K562 (cell line): Measurements from ENCODE around the gene ACTN4. TPM values are rescaled to one million over a fixed set of nuclear protein-coding genes. Genes with fewer than 3 reads are reported as not detected.

ENCODE experiments used
- ATAC-seq: fragments of 200-7000 bp; cut with Tn5 transposase; 3 replicates; pipeline ENCODE4 v1.9.1; 2020; ENCODE audit warnings: moderate library complexity
- BruUV-seq: library from RNA; stranded (reverse); fragments of 400-500 nt; replicated peaks from 2 replicates; lab custom pipeline; 2021; lab: Mats Ljungman, UMichigan
- CTCF ChIA-PET: fragments of 300-600 bp; formaldehyde crosslinking; extraction: SDS; loops from one replicate; lab custom pipeline; 2021; ENCODE audit warnings: low intra/inter-chr PET ratio; lab: Yijun Ruan, JAX
- POLR2A ChIA-PET: fragments of 300-600, 350-650 bp; sonication (Branson Sonifier 250); formaldehyde crosslinking; extraction: SDS; loops from one replicate; lab custom pipeline; 2021; ENCODE audit warnings: antibody characterized with exemption, inconsistent platforms; lab: Yijun Ruan, JAX
- DNase-seq, 4 experiments: peaks; one replicate each; pipeline versions ENCODE4 v3.0.0 to v3.0.0-alpha.2; 2011 to 2018; ENCODE audit warnings: low spot score in 3 of 4, mixed read lengths in 3 of 4; ENCODE audit errors: extremely low read depth in 1 of 4
- FAIRE-seq: peaks from 2 replicates; lab custom pipeline; 2011; peaks lifted over from hg19 to GRCh38; lab: Jason Lieb, UNC
- H2AFZ ChIP-seq: 2 replicates; pipeline ENCODE4 v1.6.0; 2011; ENCODE audit warnings: low read depth, low read length, control low read depth, inconsistent platforms
- H3K27ac ChIP-seq: fragments of 200-600 bp; 3 replicates; pipeline ENCODE4 v1.8.0; 2011; ENCODE audit warnings: low read depth, mild to moderate bottlenecking, control low read depth, inconsistent platforms, low read length, moderate library complexity, mixed read lengths; ENCODE audit errors: extremely low read depth
- H3K27me3 ChIP-seq, 2 experiments: fragments of 300-600 bp in 1 of 2; 2 replicates in 1 of 2; 3 replicates in 1 of 2; pipeline versions ENCODE4 v1.6.0 to v1.8.0; 2011; ENCODE audit warnings: inconsistent platforms in 2 of 2, low read length in 2 of 2, mild to moderate bottlenecking in 1 of 2, mixed read lengths in 1 of 2, moderate library complexity in 1 of 2; ENCODE audit not compliant: control insufficient read depth in 2 of 2, insufficient read depth in 2 of 2
- H3K36me3 ChIP-seq: fragments of 300-600 bp; 3 replicates; pipeline ENCODE4 v1.8.0; 2011; ENCODE audit warnings: mild to moderate bottlenecking, low read length, inconsistent platforms; ENCODE audit not compliant: control insufficient read depth, insufficient read depth
- H3K4me1 ChIP-seq, 2 experiments: fragments of 200-600 bp in 1 of 2; replicated peaks in 1 of 2; 2 replicates in 1 of 2; 3 replicates in 1 of 2; pipeline versions ENCODE4 v1.5.1 to v1.8.0; 2011; ENCODE audit warnings: inconsistent platforms in 2 of 2, low read length in 2 of 2, mild to moderate bottlenecking in 1 of 2, mixed read lengths in 1 of 2, moderate library complexity in 1 of 2; ENCODE audit not compliant: control insufficient read depth in 2 of 2, insufficient read depth in 2 of 2
- H3K4me2 ChIP-seq: 2 replicates; pipeline ENCODE4 v1.6.1; 2011; ENCODE audit warnings: low read length, control low read depth, inconsistent platforms, mixed read lengths; ENCODE audit not compliant: insufficient read depth
- H3K4me3 ChIP-seq: fragments of 200-600 bp; sonication (generic), shearing (Covaris generic); 2 replicates; pipeline ENCODE4 v1.5.1; 2016; ENCODE audit warnings: control low read depth, inconsistent platforms
- H3K79me2 ChIP-seq: fragments of 200-600 bp; 3 replicates; pipeline ENCODE4 v1.8.0; 2011; ENCODE audit warnings: low read length, inconsistent platforms; ENCODE audit not compliant: control insufficient read depth, insufficient read depth
- H3K9ac ChIP-seq, 2 experiments: 2 replicates each; pipeline versions ENCODE4 v1.6.0 to v1.6.1; 2011; ENCODE audit warnings: low read depth in 2 of 2, low read length in 2 of 2, control low read depth in 1 of 2, inconsistent platforms in 1 of 2, mild to moderate bottlenecking in 1 of 2, mixed read lengths in 1 of 2; ENCODE audit not compliant: insufficient read depth in 1 of 2
- H3K9me1 ChIP-seq: one replicate; pipeline ENCODE4 v1.6.0; 2011; ENCODE audit warnings: inconsistent platforms, mild to moderate bottlenecking, low read length, moderate library complexity; ENCODE audit not compliant: control insufficient read depth, insufficient read depth
- H3K9me3 ChIP-seq: replicated peaks from 2 replicates; pipeline ENCODE4 v1.5.1; 2011; ENCODE audit warnings: low read depth, low read length, inconsistent platforms; ENCODE audit not compliant: control insufficient read depth, insufficient read depth
- H4K20me1 ChIP-seq: replicated peaks from 2 replicates; pipeline ENCODE4 v1.6.1; 2011; ENCODE audit warnings: low read length, inconsistent platforms, mixed read lengths; ENCODE audit not compliant: control insufficient read depth, insufficient read depth
- DNMT1 ChIP-seq: fragments of 450-650 bp; IDR thresholded peaks from 2 replicates; pipeline ENCODE4 v1.6.1; 2016; ENCODE audit warnings: antibody characterized with exemption, mild to moderate bottlenecking
- DPF2 ChIP-seq: fragments of 450-650 bp; IDR thresholded peaks from 2 replicates; pipeline ENCODE4 v1.6.1; 2016
- FOXK2 ChIP-seq, 2 experiments: fragments of 450-650 bp; IDR thresholded peaks in 1 of 2; conservative IDR thresholded peaks in 1 of 2; 2 replicates each; pipeline ENCODE4 v1.6.1; 2016; ENCODE audit warnings: low read depth in 2 of 2, mild to moderate bottlenecking in 1 of 2
- GABPB1 ChIP-seq: sonication (generic); formaldehyde crosslinking; IDR thresholded peaks from 2 replicates; pipeline ENCODE4 v1.8.0; 2022; ENCODE audit warnings: mild to moderate bottlenecking, missing genetic modification reagents
- IFI16 ChIP-seq: fragments of 250-450 bp; sonication (Bioruptor Pico); IDR thresholded peaks from 2 replicates; pipeline ENCODE4 v2.1.2; 2022; ENCODE audit warnings: mild to moderate bottlenecking, inconsistent platforms
- POLR2G ChIP-seq: fragments of 200-400 bp; formaldehyde crosslinking; IDR thresholded peaks from 2 replicates; pipeline ENCODE4 v1.6.1; 2017; ENCODE audit warnings: low read depth, mild to moderate bottlenecking, antibody characterized with exemption, low read length, moderate library complexity
- WHSC1 ChIP-seq: IDR thresholded peaks from one replicate; pipeline ENCODE4 v1.6.1; 2012; ENCODE audit warnings: low read length, control low read depth, inconsistent platforms
- ZBTB17 ChIP-seq: fragments of 450-650 bp; formaldehyde crosslinking; IDR thresholded peaks from 2 replicates; pipeline ENCODE4 v1.4.0; 2020; ENCODE audit warnings: mild to moderate bottlenecking
- ZNF23 ChIP-seq: fragments of 250-450 bp; sonication (Bioruptor Pico); IDR thresholded peaks from 2 replicates; pipeline ENCODE4 v1.4.0; 2020; ENCODE audit warnings: mild to moderate bottlenecking
- ZNF311 ChIP-seq: fragments of 250-450 bp; sonication (Bioruptor Pico); IDR thresholded peaks from 2 replicates; pipeline ENCODE4 v1.4.0; 2020; ENCODE audit warnings: mild to moderate bottlenecking, moderate library complexity
- WGBS: fragments of 100-300 bp; shearing (Covaris generic); methylation state at CpG from one replicate; pipeline ENCODE4 v1.1.6; 2016; ENCODE audit warnings: low coverage, mixed read lengths; ENCODE audit not compliant: insufficient coverage; ENCODE audit errors: missing lambda C conversion rate; 5-methylcytosine and 5-hydroxymethylcytosine counted together
- in situ Hi-C: fragments of 300-500 bp; cut with MboI; formaldehyde crosslinking; loops from 4 replicates; pipeline ENCODE4 v1.15.0; 2018; ENCODE audit warnings: inconsistent platforms, mixed read lengths
- intact Hi-C: fragments of 100-400 bp; cut with micrococcal nuclease; formaldehyde crosslinking; loops from 2 replicates; pipeline ENCODE4 v1.14.2; 2022
- polyA plus RNA-seq, 8 experiments: library from polyadenylated mRNA; depleted of rRNA in 4 of 8; stranded (reverse) in 5 of 8; unstranded in 3 of 8; fragments of >200 nt; fragmentation: Nextera tagmentation in 2 of 8; fragmentation: Illumina TruSeq in 1 of 8; extraction: Ambion mirVana in 2 of 8; extraction: Trizol in 1 of 8; gene quantifications; 2 replicates each; pipeline versions ENCODE4 v1.2.1 to v1.2.3, GENCODE V29; 2011 to 2014; ENCODE audit warnings: inconsistent platforms in 1 of 8, missing spikeins in 1 of 8
- total RNA-seq, 7 experiments: library from RNA; depleted of rRNA in 6 of 7; stranded (reverse); fragments of >200 nt in 6 of 7; fragmentation: Illumina TruSeq in 2 of 7; extraction: Trizol in 2 of 7; gene quantifications; 2 replicates each; pipeline versions ENCODE4 v1.2.1 to v1.2.3, GENCODE V29; 2011 to 2021; ENCODE audit warnings: low replicate concordance in 1 of 7
- TF ChIP-seq, protein P1 (sequence below): fragments of 200-800 bp; sonication (Bioruptor generic); IDR thresholded peaks from 2 replicates; pipeline ENCODE4 v1.6.1; 2017; ENCODE audit warnings: missing genetic modification characterization, missing compliant biosample characterization
- TF ChIP-seq, protein P2 (sequence below), 2 experiments: fragments of 200-800 bp in 1 of 2; sonication (Bioruptor generic) in 1 of 2; sonication (generic) in 1 of 2; formaldehyde crosslinking in 1 of 2; IDR thresholded peaks in 1 of 2; conservative IDR thresholded peaks in 1 of 2; 2 replicates each; pipeline versions ENCODE4 v1.5.0 to v1.6.1; 2016 to 2020; ENCODE audit warnings: missing compliant biosample characterization in 1 of 2, missing genetic modification characterization in 1 of 2, missing genetic modification reagents in 1 of 2
- TF ChIP-seq, protein P3 (sequence below): fragments of 250-450 bp; sonication (Bioruptor Pico); IDR thresholded peaks from 2 replicates; pipeline ENCODE4 v1.4.0; 2020

ACTN4 gene
- total and polyA plus RNA-seq, 9 of the 15 experiments (the other 6 are each of a cell fraction or from before 2014, with no cell fraction given) = 3.1 to 385 (median 125) TPM

DNA sequence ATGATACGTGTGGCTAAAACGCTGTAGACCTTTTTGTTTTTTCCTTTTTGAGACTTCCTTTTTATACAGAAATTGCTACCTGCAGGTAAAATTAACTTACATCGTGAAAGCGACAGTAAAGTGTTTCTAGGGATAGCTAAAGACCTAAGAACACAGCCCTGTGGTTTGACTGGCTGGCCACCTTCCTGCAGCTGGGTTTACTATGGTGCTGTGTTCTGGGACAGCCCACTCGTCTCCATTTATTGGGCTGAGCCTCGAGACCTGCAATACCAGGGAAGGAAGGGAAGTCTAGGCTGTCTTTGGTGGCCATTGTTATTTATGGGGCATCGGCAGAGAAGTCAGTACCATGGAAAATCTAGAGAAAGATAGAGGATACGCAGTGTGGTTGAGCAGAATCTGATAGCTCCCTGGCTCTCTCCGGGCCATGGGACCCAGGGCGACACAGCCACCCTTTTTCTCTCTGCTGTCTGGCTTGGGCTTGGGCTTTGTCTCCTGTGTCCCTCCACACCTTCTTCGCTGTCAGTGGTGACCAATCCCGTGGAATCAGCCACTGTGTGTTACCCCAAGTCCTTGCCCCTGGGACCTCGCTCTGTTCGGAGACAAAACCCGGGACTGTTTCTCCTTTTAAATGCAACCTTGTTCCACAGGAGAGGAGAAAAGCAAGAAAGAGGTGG lies 30.9 kb downstream of the ACTN4 start:
- peaks cover 93% of the 10 kb centered on the region for H3K79me2 ChIP-seq
- no peak for FAIRE-seq
- TF ChIP-seq GABPB1 (CRISPR knock-in tag) (no peak), DNMT1 (no peak), ZNF23 (CRISPR knock-in tag) (no peak), ZNF311 (CRISPR knock-in tag) (peak; percentile 13; the same call in 1 of the 2 replicates), WHSC1 (peak; percentile 20), FOXK2 (conservative IDR thresholded peaks at IDR 0.05 in 1 of 2, IDR thresholded peaks at IDR 0.05 in 1 of 2; ENCODE audit: low read depth in 2 of 2) (0 out of 4 replicates have a peak, but pooled peaks of 1 of the 2 experiments have one; percentile 16), DPF2 (0 out of 2 replicates have a peak, but pooled peaks have one; percentile 11), POLR2G (no peak), ZBTB17 (CRISPR knock-in tag) (0 out of 2 replicates have a peak, but pooled peaks have one; percentile 18), IFI16 (CRISPR knock-in tag) (peak; percentile 26; the same call in 1 of the 2 replicates)
- TF ChIP-seq, protein P1, sequence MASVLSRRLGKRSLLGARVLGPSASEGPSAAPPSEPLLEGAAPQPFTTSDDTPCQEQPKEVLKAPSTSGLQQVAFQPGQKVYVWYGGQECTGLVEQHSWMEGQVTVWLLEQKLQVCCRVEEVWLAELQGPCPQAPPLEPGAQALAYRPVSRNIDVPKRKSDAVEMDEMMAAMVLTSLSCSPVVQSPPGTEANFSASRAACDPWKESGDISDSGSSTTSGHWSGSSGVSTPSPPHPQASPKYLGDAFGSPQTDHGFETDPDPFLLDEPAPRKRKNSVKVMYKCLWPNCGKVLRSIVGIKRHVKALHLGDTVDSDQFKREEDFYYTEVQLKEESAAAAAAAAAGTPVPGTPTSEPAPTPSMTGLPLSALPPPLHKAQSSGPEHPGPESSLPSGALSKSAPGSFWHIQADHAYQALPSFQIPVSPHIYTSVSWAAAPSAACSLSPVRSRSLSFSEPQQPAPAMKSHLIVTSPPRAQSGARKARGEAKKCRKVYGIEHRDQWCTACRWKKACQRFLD (CRISPR knock-in tag) = 0 out of 2 replicates have a peak, but pooled peaks have one; percentile 20
- TF ChIP-seq, protein P2, sequence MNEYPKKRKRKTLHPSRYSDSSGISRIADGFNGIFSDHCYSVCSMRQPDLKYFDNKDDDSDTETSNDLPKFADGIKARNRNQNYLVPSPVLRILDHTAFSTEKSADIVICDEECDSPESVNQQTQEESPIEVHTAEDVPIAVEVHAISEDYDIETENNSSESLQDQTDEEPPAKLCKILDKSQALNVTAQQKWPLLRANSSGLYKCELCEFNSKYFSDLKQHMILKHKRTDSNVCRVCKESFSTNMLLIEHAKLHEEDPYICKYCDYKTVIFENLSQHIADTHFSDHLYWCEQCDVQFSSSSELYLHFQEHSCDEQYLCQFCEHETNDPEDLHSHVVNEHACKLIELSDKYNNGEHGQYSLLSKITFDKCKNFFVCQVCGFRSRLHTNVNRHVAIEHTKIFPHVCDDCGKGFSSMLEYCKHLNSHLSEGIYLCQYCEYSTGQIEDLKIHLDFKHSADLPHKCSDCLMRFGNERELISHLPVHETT (CRISPR knock-in tag; conservative IDR thresholded peaks at IDR 0.05 in 1 of 2, IDR thresholded peaks at IDR 0.05 in 1 of 2) = 0 out of 4 replicates have a peak, but pooled peaks of 1 of the 2 experiments have one; percentile 20
- TF ChIP-seq, protein P3, sequence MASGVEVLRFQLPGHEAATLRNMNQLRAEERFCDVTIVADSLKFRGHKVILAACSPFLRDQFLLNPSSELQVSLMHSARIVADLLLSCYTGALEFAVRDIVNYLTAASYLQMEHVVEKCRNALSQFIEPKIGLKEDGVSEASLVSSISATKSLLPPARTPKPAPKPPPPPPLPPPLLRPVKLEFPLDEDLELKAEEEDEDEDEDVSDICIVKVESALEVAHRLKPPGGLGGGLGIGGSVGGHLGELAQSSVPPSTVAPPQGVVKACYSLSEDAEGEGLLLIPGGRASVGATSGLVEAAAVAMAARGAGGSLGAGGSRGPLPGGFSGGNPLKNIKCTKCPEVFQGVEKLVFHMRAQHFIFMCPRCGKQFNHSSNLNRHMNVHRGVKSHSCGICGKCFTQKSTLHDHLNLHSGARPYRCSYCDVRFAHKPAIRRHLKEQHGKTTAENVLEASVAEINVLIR (CRISPR knock-in tag) = 0 out of 2 replicates have a peak, but pooled peaks have one; percentile 7
- no peak overlapping the region for H3K4me3 ChIP-seq
- peak overlapping the region; percentile 39 to 84 for H3K9ac ChIP-seq
- ChIA-PET POLR2A (interaction anchor here (0.6 to 1.2 kb wide), 4 partner anchors 9 to 1694 kb away, joined by 3 to 6 read pairs (median 4); no protein-coding TSS in a partner anchor), CTCF (no interaction called here)
- no peak for DNase-seq
- H3K9me3 ChIP-seq = peaks cover 7% of the 10 kb centered on the region
- WGBS = 56% methylated on average over 15 of the region's 15 CpGs
- H3K27me3 ChIP-seq = no peaks in the 10 kb centered on the region
- no TSS peak for BruUV-seq
- peaks cover 64% of the 10 kb centered on the region for H3K36me3 ChIP-seq
- peaks cover 3% of the 10 kb centered on the region for H3K9me1 ChIP-seq
- H3K4me2 ChIP-seq = peak overlapping the region; percentile 47
- intact Hi-C loops = loop anchor here (5.0 kb wide), 2 partner anchors 41 to 49 kb away; no protein-coding TSS in a partner anchor
- no peak for ATAC-seq
- no peak overlapping the region for H2AFZ ChIP-seq
- H4K20me1 ChIP-seq = 0 out of 2 replicates have a peak, but pooled peaks cover 2% of the 10 kb centered on the region
- H3K4me1 ChIP-seq = peaks cover 71 to 86% of the 10 kb centered on the region in 2 experiments
- in situ Hi-C loops = no loop called here
- H3K27ac ChIP-seq = peak overlapping the region; percentile 63
